Measurements from ENCODE around the gene TDRD9.

TDRD9 gene

GRCh38 chr14:103995876-103996275 is 67.6 kb downstream of the TDRD9 start:
- TF ChIP-seq, protein P1, sequence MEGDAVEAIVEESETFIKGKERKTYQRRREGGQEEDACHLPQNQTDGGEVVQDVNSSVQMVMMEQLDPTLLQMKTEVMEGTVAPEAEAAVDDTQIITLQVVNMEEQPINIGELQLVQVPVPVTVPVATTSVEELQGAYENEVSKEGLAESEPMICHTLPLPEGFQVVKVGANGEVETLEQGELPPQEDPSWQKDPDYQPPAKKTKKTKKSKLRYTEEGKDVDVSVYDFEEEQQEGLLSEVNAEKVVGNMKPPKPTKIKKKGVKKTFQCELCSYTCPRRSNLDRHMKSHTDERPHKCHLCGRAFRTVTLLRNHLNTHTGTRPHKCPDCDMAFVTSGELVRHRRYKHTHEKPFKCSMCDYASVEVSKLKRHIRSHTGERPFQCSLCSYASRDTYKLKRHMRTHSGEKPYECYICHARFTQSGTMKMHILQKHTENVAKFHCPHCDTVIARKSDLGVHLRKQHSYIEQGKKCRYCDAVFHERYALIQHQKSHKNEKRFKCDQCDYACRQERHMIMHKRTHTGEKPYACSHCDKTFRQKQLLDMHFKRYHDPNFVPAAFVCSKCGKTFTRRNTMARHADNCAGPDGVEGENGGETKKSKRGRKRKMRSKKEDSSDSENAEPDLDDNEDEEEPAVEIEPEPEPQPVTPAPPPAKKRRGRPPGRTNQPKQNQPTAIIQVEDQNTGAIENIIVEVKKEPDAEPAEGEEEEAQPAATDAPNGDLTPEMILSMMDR (IDR thresholded peaks at IDR 0.05; ENCODE audit: low read depth, low read length) = no peak
- TF ChIP-seq MYC (IDR thresholded peaks at IDR 0.05; ENCODE audit: low read depth, low read length) (no peak), POLR2A (IDR thresholded peaks at IDR 0.05; ENCODE audit: extremely low read depth, insufficient read length) (no peak), MAX (IDR thresholded peaks at IDR 0.05; ENCODE audit: low read depth, low read length) (no peak)
- no peak overlapping the region for H3K4me3 ChIP-seq (ENCODE audit: low read depth, low read length)
- no peak for DNase-seq (ENCODE audit: low read depth)

DNA sequence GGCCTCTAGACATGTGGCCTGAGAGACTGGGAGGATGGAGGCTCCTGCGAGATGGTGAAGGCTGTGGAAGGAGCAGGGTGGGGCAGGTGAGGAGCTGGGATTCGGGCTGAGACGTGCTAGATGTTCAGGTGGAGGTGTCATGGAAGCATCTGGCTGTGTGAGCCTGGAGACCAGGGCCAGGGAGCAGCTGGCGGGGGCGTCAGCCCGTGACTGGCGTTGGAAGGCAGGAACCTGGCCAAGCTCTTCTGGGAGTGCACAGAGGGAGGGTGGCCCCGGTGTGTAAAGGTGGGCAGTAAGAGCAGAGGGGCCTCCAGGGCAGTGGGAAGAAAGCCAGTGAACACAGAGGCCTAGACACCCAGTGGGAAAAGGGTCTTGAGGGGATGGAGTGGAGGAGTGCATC is 69.1 kb downstream of the TDRD9 start:
- TF ChIP-seq, protein P1 (IDR thresholded peaks at IDR 0.05; ENCODE audit: low read depth, low read length) = no peak
- TF ChIP-seq POLR2A (IDR thresholded peaks at IDR 0.05; ENCODE audit: extremely low read depth, insufficient read length) (no peak), MYC (IDR thresholded peaks at IDR 0.05; ENCODE audit: low read depth, low read length) (no peak), MAX (IDR thresholded peaks at IDR 0.05; ENCODE audit: low read depth, low read length) (no peak)
- no peak overlapping the region for H3K4me3 ChIP-seq (ENCODE audit: low read depth, low read length)
- DNase-seq (ENCODE audit: low read depth) = no peak

DNA sequence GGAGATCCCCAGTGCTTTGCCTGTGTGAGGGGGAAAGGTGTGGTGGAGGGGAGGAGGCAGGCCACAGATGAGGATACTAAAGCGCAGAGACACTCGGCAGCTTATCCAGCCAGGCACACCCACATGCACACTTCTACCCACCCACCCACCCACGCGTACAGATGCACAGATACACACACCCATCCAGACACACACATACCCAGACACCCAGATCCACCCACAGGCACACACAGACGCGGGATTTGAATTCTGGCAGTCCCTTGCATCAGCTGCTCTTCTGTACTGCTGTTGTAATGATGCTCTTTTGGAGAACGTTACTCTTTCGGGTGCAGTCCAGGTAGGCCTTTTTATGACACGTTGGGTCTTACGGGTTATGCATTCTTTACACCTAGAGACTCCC is 69.8 kb downstream of the TDRD9 start:
- no peak for TF ChIP-seq MYC (IDR thresholded peaks at IDR 0.05; ENCODE audit: low read depth, low read length)
- no peak for TF ChIP-seq POLR2A (IDR thresholded peaks at IDR 0.05; ENCODE audit: extremely low read depth, insufficient read length)
- TF ChIP-seq, protein P1 (IDR thresholded peaks at IDR 0.05; ENCODE audit: low read depth, low read length) = no peak
- TF ChIP-seq MAX (IDR thresholded peaks at IDR 0.05; ENCODE audit: low read depth, low read length) = no peak

GRCh38 chr14:103999795-104000440 is 71.7 kb downstream of the TDRD9 start:
- DNase-seq (ENCODE audit: low read depth) = no peak
- no peak for TF ChIP-seq MYC (IDR thresholded peaks at IDR 0.05; ENCODE audit: low read depth, low read length)
- no peak for TF ChIP-seq POLR2A (IDR thresholded peaks at IDR 0.05; ENCODE audit: extremely low read depth, insufficient read length)
- TF ChIP-seq, protein P1 (IDR thresholded peaks at IDR 0.05; ENCODE audit: low read depth, low read length) = no peak
- TF ChIP-seq MAX (IDR thresholded peaks at IDR 0.05; ENCODE audit: low read depth, low read length) = no peak
- no peak overlapping the region for H3K4me3 ChIP-seq (ENCODE audit: low read depth, low read length)

More for the DNA sequence above, 69.8 kb downstream of the TDRD9 start:
- no peak overlapping the region for H3K4me3 ChIP-seq (ENCODE audit: low read depth, low read length)
- DNase-seq (ENCODE audit: low read depth) = no peak

GRCh38 chr14:104001003-104001402 is 72.7 kb downstream of the TDRD9 start:
- TF ChIP-seq POLR2A (IDR thresholded peaks at IDR 0.05; ENCODE audit: extremely low read depth, insufficient read length) (no peak), MAX (IDR thresholded peaks at IDR 0.05; ENCODE audit: low read depth, low read length) (no peak)
- TF ChIP-seq, protein P1 (IDR thresholded peaks at IDR 0.05; ENCODE audit: low read depth, low read length) = peak; percentile 45
- no peak overlapping the region for H3K4me3 ChIP-seq (ENCODE audit: low read depth, low read length)
- DNase-seq (ENCODE audit: low read depth) = peak; percentile 32
